ENCODE measurements around the gene ENTPD7. TPM values are rescaled to one million over a fixed set of nuclear protein-coding genes. Genes with fewer than 3 reads are reported as not detected.

ENTPD7 gene
- total and polyA plus RNA-seq, 2 of the 8 experiments (the other 6 are each of a cell fraction or from before 2014, with no cell fraction given), result 5.0 to 15.6 TPM

- Histone ChIP-seq H3K4me2 (ENCODE audit: insufficient read depth in 1 of 2, low read depth in 2 of 2, low read length in 2 of 2) (no peak overlapping the region), H4K20me1 (replicated peaks in 1 of 2; ENCODE audit: control insufficient read depth in 1 of 2, insufficient read depth in 2 of 2, low read length in 2 of 2) (no peaks in the 10 kb centered on the region), H3K23me2 (ENCODE audit: low read depth, low read length) (no peaks in the 10 kb centered on the region), H3K9ac (replicated peaks in 1 of 4; ENCODE audit: extremely low read depth in 1 of 4, low read depth in 3 of 4, low read length in 3 of 4) (no peak overlapping the region), H4K5ac (ENCODE audit: insufficient read length, low read depth, low read length) (no peak overlapping the region), H3K9me3 (ENCODE audit: insufficient read depth in 2 of 2, low read depth in 1 of 2, low read length in 1 of 2) (no peaks in the 10 kb centered on the region), H3K18ac (ENCODE audit: extremely low read depth, low read length) (no peak overlapping the region), H3K23ac (ENCODE audit: insufficient read length) (no peak overlapping the region), H3K27me3 (replicated peaks in 1 of 4; ENCODE audit: control insufficient read depth in 3 of 4, extremely low read depth in 1 of 4, insufficient read depth in 3 of 4, low read length in 3 of 4) (no peaks in the 10 kb centered on the region), H2BK120ac (replicated peaks; ENCODE audit: low read depth, low read length) (no peak overlapping the region), H3K79me1 (ENCODE audit: low read depth, low read length) (no peaks in the 10 kb centered on the region), H3K36me3 (ENCODE audit: control insufficient read depth in 2 of 4, insufficient read depth in 4 of 4, low read length in 3 of 4) (peaks cover 0 to 3% (median 0%) of the 10 kb centered on the region in 4 experiments; a peak in 1 of 8 replicates), H3K4me1 (replicated peaks in 1 of 4; ENCODE audit: control insufficient read depth in 3 of 4, insufficient read depth in 4 of 4, low read length in 3 of 4) (no peaks in the 10 kb centered on the region), H3K14ac (ENCODE audit: insufficient read length) (no peak overlapping the region), H2BK5ac (ENCODE audit: low read depth, low read length) (no peak overlapping the region), H3K4ac (replicated peaks; ENCODE audit: insufficient read length, low read depth, low read length) (no peak overlapping the region), H2BK15ac (ENCODE audit: low read length) (no peak overlapping the region), H2AK5ac (ENCODE audit: low read depth, low read length) (no peak overlapping the region), H2BK20ac (ENCODE audit: low read length) (no peak overlapping the region), H3K4me3 (ENCODE audit: extremely low read depth in 1 of 4, insufficient read depth in 2 of 4, low read depth in 3 of 4, low read length in 4 of 4) (no peak overlapping the region), H2AFZ (ENCODE audit: low read length) (no peak overlapping the region), H3K79me2 (ENCODE audit: control insufficient read depth in 1 of 2, insufficient read depth in 2 of 2, low read length in 2 of 2) (no peaks in the 10 kb centered on the region), H3K56ac (replicated peaks; ENCODE audit: insufficient read length, low read depth, low read length) (no peak overlapping the region), H3K27ac (ENCODE audit: low read depth, low read length) (no peak overlapping the region), H2BK12ac (ENCODE audit: low read depth, low read length) (no peak overlapping the region), H4K91ac (replicated peaks; ENCODE audit: insufficient read length, low read length) (no peak overlapping the region), H4K8ac (ENCODE audit: extremely low read depth, insufficient read depth, low read length) (no peak overlapping the region)
- CTCF ChIA-PET (ENCODE audit: partially characterized antibody), result interaction anchor here (0.8 kb wide), 1 partner anchor 15 kb away, joined by 3 read pairs; no protein-coding TSS in a partner anchor
- WGBS, 2 experiments (ENCODE audit: extremely low coverage in 1 of 2, insufficient coverage in 1 of 2, insufficient read length in 1 of 2, insufficient replicate concordance in 2 of 2, low coverage in 1 of 2, low lambda C conversion rate in 2 of 2, missing lambda C conversion rate in 1 of 2), result 87% methylated on average over 2 of the region's 2 CpGs; no CpG with 5 or more reads in 1 of the 2 experiments
- FAIRE-seq (no peak), DNase-seq (ENCODE audit: low read depth in 1 of 2, low spot score in 2 of 2) (no peak)
- POLR2A ChIA-PET (ENCODE audit: partially characterized antibody), result no interaction called here
- TF ChIP-seq CHD1 (IDR thresholded peaks at IDR 0.05; ENCODE audit: low read depth, low read length) (no peak), SIX5 (IDR thresholded peaks at IDR 0.05; ENCODE audit: low read depth, low read length) (no peak), ASH2L (IDR thresholded peaks at IDR 0.05; ENCODE audit: low read length) (no peak), POU5F1 (IDR thresholded peaks at IDR 0.05; ENCODE audit: low read depth, low read length) (no peak), BCL11A (IDR thresholded peaks at IDR 0.05; ENCODE audit: low read depth in 2 of 2, low read length in 2 of 2) (no peak), TBP (IDR thresholded peaks at IDR 0.05; ENCODE audit: low read depth, low read length) (no peak), BRCA1 (IDR thresholded peaks at IDR 0.05; ENCODE audit: low read depth, low read length) (no peak), FOSL1 (IDR thresholded peaks at IDR 0.05; ENCODE audit: insufficient read depth, low read depth, low read length) (no peak), CTBP2 (IDR thresholded peaks at IDR 0.05; ENCODE audit: borderline replicate concordance, insufficient read depth, insufficient read length, low read length) (no peak), CHD2 (IDR thresholded peaks at IDR 0.05; ENCODE audit: low read length) (no peak), SUZ12 (IDR thresholded peaks at IDR 0.05; ENCODE audit: low read length) (no peak), HDAC6 (IDR thresholded peaks at IDR 0.05; ENCODE audit: low read depth, low read length) (no peak), EZH2 (IDR thresholded peaks at IDR 0.05; ENCODE audit: low read depth, low read length, severe bottlenecking) (no peak), RFX5 (IDR thresholded peaks at IDR 0.05; ENCODE audit: borderline replicate concordance, low read depth, low read length) (no peak), SP4 (IDR thresholded peaks at IDR 0.05; ENCODE audit: low read length) (no peak), EP300 (IDR thresholded peaks at IDR 0.05; ENCODE audit: borderline replicate concordance in 1 of 2, low read depth in 2 of 2, low read length in 2 of 2) (no peak)
These were observed 26.3 kb downstream of the ENTPD7 start for GRCh38 chr10:99685597-99685967.
